ENCODE measurements around the gene CELSR1.

DNA sequence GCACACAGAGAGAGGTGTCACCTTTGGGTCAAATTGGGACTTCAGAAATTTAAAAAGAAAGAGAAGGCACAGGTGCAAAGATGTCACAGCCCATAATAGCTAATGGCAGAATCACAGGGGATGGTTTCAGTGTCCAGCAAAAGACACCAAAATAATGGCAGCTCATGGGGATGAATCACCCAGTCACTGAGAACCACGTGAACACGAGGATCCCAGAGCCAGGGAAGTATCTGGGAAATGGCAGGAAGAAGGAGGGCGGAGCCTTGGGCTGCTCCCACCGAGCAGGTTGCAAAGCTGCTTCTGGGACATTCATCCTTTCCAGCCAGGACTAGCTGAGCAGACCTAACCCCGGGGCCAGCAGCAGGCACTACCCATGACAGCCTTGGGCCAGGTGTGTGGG, 156.3 kb downstream of the CELSR1 start:
- no peak for TF ChIP-seq CSDC2 (CRISPR knock-in tag; IDR thresholded peaks at IDR 0.05)
- TF ChIP-seq, protein P1, sequence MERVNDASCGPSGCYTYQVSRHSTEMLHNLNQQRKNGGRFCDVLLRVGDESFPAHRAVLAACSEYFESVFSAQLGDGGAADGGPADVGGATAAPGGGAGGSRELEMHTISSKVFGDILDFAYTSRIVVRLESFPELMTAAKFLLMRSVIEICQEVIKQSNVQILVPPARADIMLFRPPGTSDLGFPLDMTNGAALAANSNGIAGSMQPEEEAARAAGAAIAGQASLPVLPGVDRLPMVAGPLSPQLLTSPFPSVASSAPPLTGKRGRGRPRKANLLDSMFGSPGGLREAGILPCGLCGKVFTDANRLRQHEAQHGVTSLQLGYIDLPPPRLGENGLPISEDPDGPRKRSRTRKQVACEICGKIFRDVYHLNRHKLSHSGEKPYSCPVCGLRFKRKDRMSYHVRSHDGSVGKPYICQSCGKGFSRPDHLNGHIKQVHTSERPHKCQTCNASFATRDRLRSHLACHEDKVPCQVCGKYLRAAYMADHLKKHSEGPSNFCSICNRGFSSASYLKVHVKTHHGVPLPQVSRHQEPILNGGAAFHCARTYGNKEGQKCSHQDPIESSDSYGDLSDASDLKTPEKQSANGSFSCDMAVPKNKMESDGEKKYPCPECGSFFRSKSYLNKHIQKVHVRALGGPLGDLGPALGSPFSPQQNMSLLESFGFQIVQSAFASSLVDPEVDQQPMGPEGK (CRISPR knock-in tag; IDR thresholded peaks at IDR 0.05; ENCODE audit: borderline replicate concordance) = no peak
